ENCODE results near the gene NDNF.

DNA sequence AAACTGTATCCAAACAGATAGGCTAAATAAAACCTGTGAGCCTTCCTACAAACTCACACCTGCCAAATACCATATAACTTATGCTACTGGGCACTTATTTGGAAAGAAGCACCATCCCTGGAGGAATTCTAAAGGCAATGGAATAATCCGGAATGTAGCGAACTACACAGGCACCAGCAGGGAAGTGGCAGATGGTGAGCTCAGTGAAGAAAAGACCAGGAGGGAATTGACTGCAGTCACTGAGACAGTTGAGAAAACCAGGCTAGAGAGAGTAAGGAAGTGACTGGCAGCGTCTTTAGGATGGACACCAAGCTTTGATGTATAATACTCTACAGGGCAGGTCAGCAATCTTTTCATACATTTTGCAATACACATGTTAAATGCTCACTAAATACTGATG, 16.3 kb downstream of the NDNF start:
- TF ChIP-seq POLR2A (IDR thresholded peaks at IDR 0.05; ENCODE audit: low read depth, low read length) (no peak), POLR2AphosphoS5 (IDR thresholded peaks at IDR 0.05; ENCODE audit: low read depth, low read length) (no peak), PAX5 (IDR thresholded peaks at IDR 0.05; ENCODE audit: insufficient read depth, low read length, severe bottlenecking) (no peak), TAF1 (IDR thresholded peaks at IDR 0.05; ENCODE audit: low read depth, low read length) (no peak), SPI1 (IDR thresholded peaks at IDR 0.05; ENCODE audit: low read depth, low read length) (no peak)

Measured in GM12891 (cell line).